KMS-11 (cell line): ENCODE results near the gene ARHGDIG.

ENCODE experiments used
- H2AFZ ChIP-seq: fragments of 200-600 bp; sonication (generic); 2 replicates; pipeline ENCODE4 v1.6.1; 2016; ENCODE audit warnings: antibody characterized with exemption, mixed run types, low read depth
- H3K27ac ChIP-seq: fragments of 200-600 bp; sonication (generic); 2 replicates; pipeline ENCODE4 v1.6.1; 2016; ENCODE audit warnings: mild to moderate bottlenecking, mixed run types
- H3K27me3 ChIP-seq: fragments of 200-600 bp; sonication (generic); 2 replicates; pipeline ENCODE4 v1.6.1; 2017; ENCODE audit warnings: mild to moderate bottlenecking, low read depth, mixed run types, moderate library complexity; ENCODE audit not compliant: insufficient read depth
- H3K36me3 ChIP-seq: fragments of 200-600 bp; sonication (generic); 2 replicates; pipeline ENCODE4 v1.6.1; 2017; ENCODE audit warnings: mild to moderate bottlenecking, mixed run types; ENCODE audit not compliant: insufficient read depth
- H3K4me1 ChIP-seq: fragments of 200-600 bp; sonication (generic); 2 replicates; pipeline ENCODE4 v1.6.1; 2016; ENCODE audit warnings: mild to moderate bottlenecking, low read depth, mixed run types; ENCODE audit not compliant: poor library complexity, severe bottlenecking
- H3K4me2 ChIP-seq: fragments of 200-600 bp; sonication (generic); 2 replicates; pipeline ENCODE4 v1.7.0; 2016; ENCODE audit warnings: mild to moderate bottlenecking, mixed run types
- H3K4me3 ChIP-seq: fragments of 200-600 bp; sonication (generic); IDR thresholded peaks from 2 replicates; pipeline ENCODE4 v1.6.1; 2017; ENCODE audit warnings: low read depth, low read length, mixed read lengths; ENCODE audit not compliant: insufficient read depth
- H3K79me2 ChIP-seq: fragments of 200-600 bp; sonication (generic); 2 replicates; pipeline ENCODE4 v1.6.1; 2016; ENCODE audit warnings: low read depth, mixed run types; ENCODE audit not compliant: insufficient read depth
- H3K9ac ChIP-seq: fragments of 200-600 bp; sonication (generic); 2 replicates; pipeline ENCODE4 v1.6.1; 2016; ENCODE audit warnings: mild to moderate bottlenecking, mixed run types
- H4K20me1 ChIP-seq: fragments of 200-600 bp; sonication (generic); 2 replicates; pipeline ENCODE4 v1.6.1; 2016; ENCODE audit warnings: mild to moderate bottlenecking, mixed run types; ENCODE audit not compliant: insufficient read depth
- CTCF ChIP-seq: fragments of 200-600 bp; sonication (generic); conservative IDR thresholded peaks from 2 replicates; pipeline ENCODE4 v1.6.1; 2017; ENCODE audit warnings: low read depth, mild to moderate bottlenecking, antibody characterized with exemption, low read length, moderate library complexity, mixed read lengths

Gene ARHGDIG

DNA sequence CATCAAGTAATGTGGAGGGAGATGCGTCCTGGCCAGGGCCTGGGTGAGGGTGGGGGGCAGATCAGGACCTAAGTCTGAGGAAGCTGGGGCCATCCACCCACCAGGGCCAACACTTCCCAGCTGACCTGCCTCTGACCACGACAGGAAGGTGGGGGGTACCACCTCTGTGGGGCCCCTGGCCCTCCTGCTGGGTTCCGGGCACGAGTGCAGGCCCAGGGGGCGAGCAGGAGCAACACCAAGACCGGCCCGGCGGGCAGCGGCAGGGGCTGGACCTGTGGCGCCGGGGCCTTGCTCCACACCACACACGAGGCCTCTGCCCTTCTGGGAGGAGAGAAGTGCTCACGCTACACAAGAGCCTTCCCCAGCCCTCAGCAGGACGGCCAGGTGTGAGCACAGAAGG, 15.9 kb downstream of the ARHGDIG start:
- Histone ChIP-seq H3K36me3 (no peaks in the 10 kb centered on the region), H3K27me3 (no peaks in the 10 kb centered on the region), H3K4me2 (no peak overlapping the region), H3K27ac (no peak overlapping the region), H3K79me2 (no peaks in the 10 kb centered on the region), H3K4me1 (no peaks in the 10 kb centered on the region), H3K9ac (no peak overlapping the region), H3K4me3 (no peak overlapping the region), H2AFZ (no peak overlapping the region), H4K20me1 (no peaks in the 10 kb centered on the region)
- TF ChIP-seq CTCF, result no peak

DNA sequence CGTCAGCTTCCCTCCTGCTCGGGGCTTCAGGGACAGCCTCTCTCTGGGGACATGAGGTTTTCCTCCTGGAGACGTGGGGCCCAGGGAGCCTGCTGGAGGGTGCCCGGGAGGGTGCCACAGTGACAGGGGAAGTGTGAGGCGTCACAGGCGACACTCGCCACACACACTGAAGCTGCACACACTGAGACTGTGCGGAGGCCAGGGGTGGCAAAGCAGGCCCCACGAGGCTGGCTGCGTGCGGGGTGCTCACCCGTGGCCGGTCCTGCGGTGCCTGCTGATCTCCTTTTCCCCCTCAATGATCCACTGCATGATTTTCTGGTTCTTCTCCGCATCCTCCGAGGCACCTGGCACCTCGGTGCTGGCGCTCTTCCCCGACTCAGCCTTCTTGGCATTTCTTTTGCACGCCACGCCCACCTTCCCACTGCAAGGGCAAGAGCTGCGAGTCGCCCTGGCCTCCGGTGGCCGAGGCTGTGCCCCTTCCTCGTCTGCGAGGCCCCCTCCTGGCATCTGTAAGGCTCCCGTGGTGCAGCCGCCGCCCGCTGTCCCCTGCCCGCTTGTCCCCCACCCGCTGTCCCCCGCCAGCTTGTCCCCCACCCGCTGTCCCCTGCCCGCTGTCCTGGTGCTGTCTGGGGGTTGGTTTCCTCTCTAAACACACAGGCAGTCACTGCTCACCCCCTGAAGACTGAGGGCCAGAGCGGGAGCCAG, 16.6 kb downstream of the ARHGDIG start:
- Histone ChIP-seq H4K20me1 (no peaks in the 10 kb centered on the region), H3K36me3 (no peaks in the 10 kb centered on the region), H3K4me1 (no peaks in the 10 kb centered on the region), H3K79me2 (no peaks in the 10 kb centered on the region), H3K9ac (no peak overlapping the region), H2AFZ (no peak overlapping the region), H3K4me2 (no peak overlapping the region), H3K4me3 (no peak overlapping the region), H3K27me3 (no peaks in the 10 kb centered on the region), H3K27ac (no peak overlapping the region)
- no peak for TF ChIP-seq CTCF

DNA sequence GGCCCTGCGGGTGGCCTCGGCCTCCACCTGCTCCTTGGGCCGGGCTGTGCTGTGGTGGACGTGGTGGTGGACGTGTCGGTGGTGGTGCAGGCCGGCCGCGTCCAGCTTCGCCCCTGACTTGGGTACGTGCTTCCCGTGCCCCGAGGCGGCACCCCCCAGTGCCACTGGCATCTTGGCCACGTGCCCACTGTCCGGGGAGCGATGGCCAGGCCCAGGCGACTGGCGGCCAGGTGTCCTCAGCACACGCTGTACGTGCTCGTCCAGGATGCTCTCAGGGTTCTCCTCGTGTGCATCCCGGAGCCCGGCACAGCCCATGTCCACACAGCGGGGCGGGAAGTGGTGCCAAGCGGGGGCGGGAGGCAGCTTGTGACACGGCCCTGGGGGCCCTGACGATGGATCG, 17.4 kb downstream of the ARHGDIG start:
- Histone ChIP-seq H4K20me1 (no peaks in the 10 kb centered on the region), H3K4me2 (no peak overlapping the region), H3K27ac (no peak overlapping the region), H2AFZ (no peak overlapping the region), H3K79me2 (no peaks in the 10 kb centered on the region), H3K9ac (no peak overlapping the region), H3K4me3 (no peak overlapping the region), H3K4me1 (no peaks in the 10 kb centered on the region), H3K27me3 (no peaks in the 10 kb centered on the region), H3K36me3 (no peaks in the 10 kb centered on the region)
- TF ChIP-seq CTCF, result no peak

DNA sequence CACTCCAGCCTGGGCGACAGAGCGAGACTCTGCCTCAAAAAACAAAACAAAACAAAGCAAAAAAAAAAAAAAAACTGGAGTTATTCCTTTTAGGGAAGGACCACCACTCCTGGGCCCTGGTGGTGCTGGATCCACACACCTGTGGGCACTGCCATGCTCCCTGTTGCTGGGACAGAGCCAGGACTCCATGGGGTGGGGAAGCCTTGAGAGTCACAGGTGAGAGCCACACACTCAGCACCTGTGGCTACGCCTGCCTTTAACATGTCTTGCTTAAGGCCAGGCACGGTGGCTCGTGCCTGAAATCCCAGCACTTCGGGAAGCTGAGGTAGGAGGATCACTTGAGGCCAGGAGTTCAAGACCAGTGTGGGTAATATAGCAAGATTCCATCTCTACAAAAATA, 20.8 kb downstream of the ARHGDIG start:
- H2AFZ ChIP-seq, result no peak overlapping the region
- H3K79me2 ChIP-seq, result no peaks in the 10 kb centered on the region
- H4K20me1 ChIP-seq, result no peaks in the 10 kb centered on the region
- no peaks in the 10 kb centered on the region for H3K36me3 ChIP-seq
- H3K27ac ChIP-seq, result no peak overlapping the region
- H3K4me2 ChIP-seq, result no peak overlapping the region
- H3K4me3 ChIP-seq, result no peak overlapping the region
- TF ChIP-seq CTCF, result no peak
- no peak overlapping the region for H3K9ac ChIP-seq
- no peaks in the 10 kb centered on the region for H3K27me3 ChIP-seq
- peaks cover 6% of the 10 kb centered on the region for H3K4me1 ChIP-seq
